PC-3 (cell line): ENCODE results near the gene MPP1.

Source experiments
- EZH2 ChIP-seq: fragments of 300-600 bp; sonication (generic); IDR thresholded peaks from one replicate; pipeline ENCODE4 v1.6.1; 2017; ENCODE audit warnings: antibody characterized with exemption, mild to moderate bottlenecking, low read length; ENCODE audit not compliant: unreplicated experiment
- TF ChIP-seq, protein P1 (sequence below): fragments of 300-600 bp; sonication (generic); conservative IDR thresholded peaks from 2 replicates; pipeline ENCODE4 v1.5.1; 2017; ENCODE audit warnings: antibody characterized with exemption, low read depth, mild to moderate bottlenecking, low read length

DNA sequence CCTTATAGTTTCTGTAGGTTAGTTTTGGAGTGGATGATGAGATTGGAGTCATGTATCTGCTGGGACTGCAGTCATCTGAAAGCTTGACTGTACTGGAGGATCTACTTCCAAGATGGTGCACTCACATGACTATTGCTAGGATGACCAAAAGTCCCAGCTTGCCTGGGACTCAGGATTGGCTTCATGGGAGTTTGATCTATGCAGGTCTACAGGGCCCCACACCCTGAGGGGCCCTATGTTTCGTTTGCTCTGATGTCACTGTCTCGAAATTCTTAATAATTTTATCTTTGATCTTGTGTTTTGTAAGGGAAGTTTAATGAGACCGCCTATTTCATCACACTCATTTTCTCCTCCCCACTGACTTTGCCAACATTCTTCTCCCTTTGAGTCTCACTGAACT lies 29.3 kb upstream of the MPP1 start, which contains the start of gene SMIM9:
- TF ChIP-seq, protein P1, sequence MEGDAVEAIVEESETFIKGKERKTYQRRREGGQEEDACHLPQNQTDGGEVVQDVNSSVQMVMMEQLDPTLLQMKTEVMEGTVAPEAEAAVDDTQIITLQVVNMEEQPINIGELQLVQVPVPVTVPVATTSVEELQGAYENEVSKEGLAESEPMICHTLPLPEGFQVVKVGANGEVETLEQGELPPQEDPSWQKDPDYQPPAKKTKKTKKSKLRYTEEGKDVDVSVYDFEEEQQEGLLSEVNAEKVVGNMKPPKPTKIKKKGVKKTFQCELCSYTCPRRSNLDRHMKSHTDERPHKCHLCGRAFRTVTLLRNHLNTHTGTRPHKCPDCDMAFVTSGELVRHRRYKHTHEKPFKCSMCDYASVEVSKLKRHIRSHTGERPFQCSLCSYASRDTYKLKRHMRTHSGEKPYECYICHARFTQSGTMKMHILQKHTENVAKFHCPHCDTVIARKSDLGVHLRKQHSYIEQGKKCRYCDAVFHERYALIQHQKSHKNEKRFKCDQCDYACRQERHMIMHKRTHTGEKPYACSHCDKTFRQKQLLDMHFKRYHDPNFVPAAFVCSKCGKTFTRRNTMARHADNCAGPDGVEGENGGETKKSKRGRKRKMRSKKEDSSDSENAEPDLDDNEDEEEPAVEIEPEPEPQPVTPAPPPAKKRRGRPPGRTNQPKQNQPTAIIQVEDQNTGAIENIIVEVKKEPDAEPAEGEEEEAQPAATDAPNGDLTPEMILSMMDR, result no peak
- no peak for TF ChIP-seq EZH2
